ENCODE measurements around the gene CHD8.

The CHD8 gene

GRCh38 chr14:21455912-21456667, at the start of gene CHD8:
TSS of gene CHD8 (minus strand) at chr14:21456123. CDS start at chr14:21431643, 24,480 bp downstream.
- TF ChIP-seq CTCF (conservative IDR thresholded peaks at IDR 0.05; ENCODE audit: low read depth): peak; percentile 77
- ChIA-PET POLR2A (ENCODE audit: low non-redundant PET) (interaction anchor here (0.6 to 1.0 kb wide), 4 partner anchors 10 to 22 kb away, joined by 3 to 5 read pairs (median 4); no protein-coding TSS in a partner anchor), CTCF (interaction anchor here (0.6 to 2.2 kb wide), 6 partner anchors 9 to 1234 kb away, joined by 3 to 7 read pairs (median 4); no protein-coding TSS in a partner anchor)
- peak; percentile 99 for DNase-seq (ENCODE audit: low spot score)
- peak within 1 kb of the TSS; percentile 89 for H3K27ac ChIP-seq

- H3K27ac ChIP-seq: no peak overlapping the region
- CTCF ChIA-PET: no interaction called here
- DNase-seq (ENCODE audit: low spot score): no peak
- POLR2A ChIA-PET (ENCODE audit: low non-redundant PET): no interaction called here
- TF ChIP-seq CTCF (conservative IDR thresholded peaks at IDR 0.05; ENCODE audit: low read depth): no peak
Measured at GRCh38 chr14:21505012-21505553, 49.2 kb upstream of the CHD8 start.

- DNase-seq (ENCODE audit: low spot score): no peak
- POLR2A ChIA-PET (ENCODE audit: low non-redundant PET): no interaction called here
- no peak overlapping the region for H3K27ac ChIP-seq
- CTCF ChIA-PET: interaction anchor here (0.5 kb wide), 1 partner anchor 23 kb away, joined by 4 read pairs; no protein-coding TSS in a partner anchor
- TF ChIP-seq CTCF (conservative IDR thresholded peaks at IDR 0.05; ENCODE audit: low read depth): no peak
Measured at GRCh38 chr14:21503376-21503775, 47.5 kb upstream of the CHD8 start.

GRCh38 chr14:21501568-21501967, 45.6 kb upstream of the CHD8 start:
- ChIA-PET CTCF (interaction anchor here (0.6 kb wide), 2 partner anchors 13 to 1323 kb away, joined by 3 to 4 read pairs; no protein-coding TSS in a partner anchor), POLR2A (ENCODE audit: low non-redundant PET) (no interaction called here)
- H3K27ac ChIP-seq: no peak overlapping the region
- TF ChIP-seq CTCF (conservative IDR thresholded peaks at IDR 0.05; ENCODE audit: low read depth): no peak
- no peak for DNase-seq (ENCODE audit: low spot score)

- CTCF ChIA-PET: interaction anchor here (0.6 to 1.8 kb wide), 11 partner anchors 10 to 1208 kb away, joined by 3 to 30 read pairs (median 5); partner anchors contain the start of genes METTL3 and OR10G3
- POLR2A ChIA-PET (ENCODE audit: low non-redundant PET): no interaction called here
- peak; percentile 53 for TF ChIP-seq CTCF (conservative IDR thresholded peaks at IDR 0.05; ENCODE audit: low read depth)
Measured at GRCh38 chr14:21498540-21499526, 42.9 kb upstream of the CHD8 start.

GRCh38 chr14:21496453-21496852, 40.5 kb upstream of the CHD8 start:
- no peak overlapping the region for H3K27ac ChIP-seq
- ChIA-PET POLR2A (ENCODE audit: low non-redundant PET) (no interaction called here), CTCF (no interaction called here)
- no peak for TF ChIP-seq CTCF (conservative IDR thresholded peaks at IDR 0.05; ENCODE audit: low read depth)
- DNase-seq (ENCODE audit: low spot score): no peak

More at GRCh38 chr14:21498540-21499526, 42.9 kb upstream of the CHD8 start:
- peak; percentile 31 for DNase-seq (ENCODE audit: low spot score)
- H3K27ac ChIP-seq: no peak overlapping the region

Measured in RWPE1 (cell line).